Parathyroid adenoma (tissue), 2 donors: ENCODE results near the gene DENND4A.
"Not testable (repeated sequence)": the region's sequence is repeated elsewhere in the genome, so short reads cannot be mapped to it uniquely, and the experiment has no call there.

Source experiments
- H2AFZ ChIP-seq: fragments of 300-600 bp; sonication (generic); one replicate; pipeline ENCODE4 v1.7.0; 2017; ENCODE audit warnings: antibody characterized with exemption, mild to moderate bottlenecking
- H3K27ac ChIP-seq: fragments of 300-600 bp; sonication (generic); one replicate; pipeline ENCODE4 v1.7.0; 2017
- H3K27me3 ChIP-seq: fragments of 300-600 bp; sonication (generic); one replicate; pipeline ENCODE4 v1.7.0; 2017; ENCODE audit warnings: low read length; ENCODE audit not compliant: control insufficient read depth, insufficient read depth
- H3K36me3 ChIP-seq: fragments of 300-600 bp; sonication (generic); one replicate; pipeline ENCODE4 v1.7.0; 2017; ENCODE audit warnings: low read length; ENCODE audit not compliant: control insufficient read depth, insufficient read depth
- H3K4me1 ChIP-seq: fragments of 300-600 bp; sonication (generic); one replicate; pipeline ENCODE4 v1.7.0; 2017; ENCODE audit warnings: control low read depth
- H3K4me2 ChIP-seq: fragments of 300-600 bp; sonication (generic); one replicate; pipeline ENCODE4 v1.7.0; 2017; ENCODE audit warnings: low read length
- H3K4me3 ChIP-seq: fragments of 300-600 bp; sonication (generic); one replicate; pipeline ENCODE4 v1.7.0; 2017; ENCODE audit warnings: low read depth, low read length
- H3K79me2 ChIP-seq: fragments of 300-600 bp; sonication (generic); one replicate; pipeline ENCODE4 v1.7.0; 2017; ENCODE audit warnings: control low read depth
- H3K9ac ChIP-seq: fragments of 300-600 bp; sonication (generic); one replicate; pipeline ENCODE4 v1.7.0; 2017; ENCODE audit warnings: mild to moderate bottlenecking
- H3K9me3 ChIP-seq: fragments of 300-600 bp; sonication (generic); one replicate; pipeline ENCODE4 v1.7.0; 2017; ENCODE audit warnings: low read length; ENCODE audit not compliant: control insufficient read depth
- CTCF ChIP-seq: fragments of 300-600 bp; sonication (generic); IDR thresholded peaks from one replicate; pipeline ENCODE4 v1.7.0; 2017; ENCODE audit warnings: antibody characterized with exemption, mild to moderate bottlenecking
- donor health status: primary hyperparathyroidism.

Gene DENND4A

GRCh38 chr15:65619626-65620290, 172.3 kb downstream of the DENND4A start:
- H3K27me3 ChIP-seq, result no peaks in the 10 kb centered on the region
- no peak overlapping the region for H3K4me3 ChIP-seq
- H3K79me2 ChIP-seq, result no peaks in the 10 kb centered on the region
- no peak for TF ChIP-seq CTCF
- no peaks in the 10 kb centered on the region for H3K36me3 ChIP-seq
- no peaks in the 10 kb centered on the region for H3K4me1 ChIP-seq
- no peaks in the 10 kb centered on the region for H3K9me3 ChIP-seq
- H3K27ac ChIP-seq, result no peak overlapping the region
- no peak overlapping the region for H3K4me2 ChIP-seq
- H2AFZ ChIP-seq, result no peak overlapping the region
- H3K9ac ChIP-seq, result no peak overlapping the region

- no peaks in the 10 kb centered on the region for H3K36me3 ChIP-seq
- H2AFZ ChIP-seq, result no peak overlapping the region
- no peaks in the 10 kb centered on the region for H3K9me3 ChIP-seq
- H3K27ac ChIP-seq, result no peak overlapping the region
- H3K79me2 ChIP-seq, result no peaks in the 10 kb centered on the region
- H3K4me3 ChIP-seq, result no peak overlapping the region
- H3K4me2 ChIP-seq, result no peak overlapping the region
- no peaks in the 10 kb centered on the region for H3K27me3 ChIP-seq
- H3K4me1 ChIP-seq, result no peaks in the 10 kb centered on the region
- TF ChIP-seq CTCF, result no peak
- no peak overlapping the region for H3K9ac ChIP-seq
These were observed 173.5 kb downstream of the DENND4A start for GRCh38 chr15:65618560-65619109.

- not testable (repeated sequence) for H3K9me3 ChIP-seq, H3K79me2 ChIP-seq, H2AFZ ChIP-seq, H3K4me2 ChIP-seq, H3K27me3 ChIP-seq, H3K9ac ChIP-seq, H3K27ac ChIP-seq, H3K4me3 ChIP-seq, H3K36me3 ChIP-seq, H3K4me1 ChIP-seq
These were observed 176.2 kb downstream of the DENND4A start for GRCh38 chr15:65615887-65616286.

GRCh38 chr15:65612949-65613744, 178.9 kb downstream of the DENND4A start:
- no peak overlapping the region for H3K9ac ChIP-seq
- no peaks in the 10 kb centered on the region for H3K9me3 ChIP-seq
- peaks cover 3% of the 10 kb centered on the region for H3K79me2 ChIP-seq
- H3K27me3 ChIP-seq, result no peaks in the 10 kb centered on the region
- no peak overlapping the region for H3K4me2 ChIP-seq
- no peaks in the 10 kb centered on the region for H3K36me3 ChIP-seq
- no peak for TF ChIP-seq CTCF
- no peak overlapping the region for H3K4me3 ChIP-seq
- no peak overlapping the region for H3K27ac ChIP-seq
- H2AFZ ChIP-seq, result no peak overlapping the region
- peaks cover 6% of the 10 kb centered on the region for H3K4me1 ChIP-seq

- no peak for TF ChIP-seq CTCF
- Histone ChIP-seq H3K4me1 (peaks cover 6% of the 10 kb centered on the region), H3K4me2 (no peak overlapping the region), H3K9ac (no peak overlapping the region), H3K27me3 (no peaks in the 10 kb centered on the region), H3K4me3 (no peak overlapping the region), H3K27ac (no peak overlapping the region), H3K79me2 (peaks cover 3% of the 10 kb centered on the region), H3K9me3 (no peaks in the 10 kb centered on the region), H3K36me3 (no peaks in the 10 kb centered on the region), H2AFZ (no peak overlapping the region)
These were observed 179.5 kb downstream of the DENND4A start for GRCh38 chr15:65612616-65612946.
